ENCODE data around the gene FBH1.

FBH1 gene

GRCh38 chr10:5887029-5887428 lies 3.0 kb upstream of the FBH1 start:
- Histone ChIP-seq H3K4me1 (ENCODE audit: control insufficient read depth in 1 of 2, insufficient read depth in 1 of 2, low read depth in 1 of 2, low read length in 1 of 2) (peaks cover 18 to 19% of the 10 kb centered on the region in 2 experiments), H3K36me3 (no peaks in the 10 kb centered on the region), H3K27ac (no peak overlapping the region), H3K9me3 (no peaks in the 10 kb centered on the region), H3K4me3 (ENCODE audit: low read depth in 1 of 2, low read length in 1 of 2) (no peak overlapping the region), H3K27me3 (peaks cover 11% of the 10 kb centered on the region)
- TF ChIP-seq CTCF (IDR thresholded peaks at IDR 0.05) = no peak

GRCh38 chr10:5887641-5888040 lies 2.4 kb upstream of the FBH1 start:
- no peak for TF ChIP-seq CTCF (IDR thresholded peaks at IDR 0.05)
- no peaks in the 10 kb centered on the region for H3K36me3 ChIP-seq
- H3K9me3 ChIP-seq = no peaks in the 10 kb centered on the region
- peaks cover 11% of the 10 kb centered on the region for H3K27me3 ChIP-seq
- peaks cover 18 to 19% of the 10 kb centered on the region in 2 experiments for H3K4me1 ChIP-seq (ENCODE audit: control insufficient read depth in 1 of 2, insufficient read depth in 1 of 2, low read depth in 1 of 2, low read length in 1 of 2)
- no peak overlapping the region for H3K4me3 ChIP-seq (ENCODE audit: low read depth in 1 of 2, low read length in 1 of 2)
- H3K27ac ChIP-seq = no peak overlapping the region

- Histone ChIP-seq H3K27ac (no peak overlapping the region), H3K36me3 (no peaks in the 10 kb centered on the region), H3K4me3 (ENCODE audit: low read depth in 1 of 2, low read length in 1 of 2) (peak overlapping the region; percentile 79 to 99), H3K9me3 (no peaks in the 10 kb centered on the region), H3K4me1 (ENCODE audit: control insufficient read depth in 1 of 2, insufficient read depth in 1 of 2, low read depth in 1 of 2, low read length in 1 of 2) (peaks cover 18 to 19% of the 10 kb centered on the region in 2 experiments), H3K27me3 (peaks cover 11% of the 10 kb centered on the region)
- TF ChIP-seq CTCF (IDR thresholded peaks at IDR 0.05) = no peak
Measured at GRCh38 chr10:5888351-5888750, 1.7 kb upstream of the FBH1 start.

- H3K27ac ChIP-seq = peak overlapping the region; percentile 78
- H3K9me3 ChIP-seq = no peaks in the 10 kb centered on the region
- peaks cover 11% of the 10 kb centered on the region for H3K27me3 ChIP-seq
- no peak for TF ChIP-seq CTCF (IDR thresholded peaks at IDR 0.05)
- peak overlapping the region; percentile 79 to 99 for H3K4me3 ChIP-seq (ENCODE audit: low read depth in 1 of 2, low read length in 1 of 2)
- H3K4me1 ChIP-seq (ENCODE audit: control insufficient read depth in 1 of 2, insufficient read depth in 1 of 2, low read depth in 1 of 2, low read length in 1 of 2) = peaks cover 18 to 19% of the 10 kb centered on the region in 2 experiments
- H3K36me3 ChIP-seq = peaks cover under 1% of the 10 kb centered on the region
Measured at GRCh38 chr10:5888843-5889623, 1.0 kb upstream of the FBH1 start.

GRCh38 chr10:5890452-5890915 lies 441 bp downstream of the FBH1 start:
- no peak for TF ChIP-seq CTCF (IDR thresholded peaks at IDR 0.05)
- Histone ChIP-seq H3K4me3 (ENCODE audit: low read depth in 1 of 2, low read length in 1 of 2) (peak overlapping the region; percentile 79 to 99), H3K4me1 (ENCODE audit: control insufficient read depth in 1 of 2, insufficient read depth in 1 of 2, low read depth in 1 of 2, low read length in 1 of 2) (peaks cover 18 to 19% of the 10 kb centered on the region in 2 experiments), H3K36me3 (peaks cover 13% of the 10 kb centered on the region), H3K9me3 (no peaks in the 10 kb centered on the region), H3K27ac (peak overlapping the region; percentile 78), H3K27me3 (peaks cover 11% of the 10 kb centered on the region)
